ENCODE data around the gene DCTN2. TPM values are rescaled to one million over a fixed set of nuclear protein-coding genes. Genes with fewer than 3 reads are reported as not detected.

DCTN2 gene
- total RNA-seq, 2 experiments from 2014 or later = 39.6 TPM

DNA sequence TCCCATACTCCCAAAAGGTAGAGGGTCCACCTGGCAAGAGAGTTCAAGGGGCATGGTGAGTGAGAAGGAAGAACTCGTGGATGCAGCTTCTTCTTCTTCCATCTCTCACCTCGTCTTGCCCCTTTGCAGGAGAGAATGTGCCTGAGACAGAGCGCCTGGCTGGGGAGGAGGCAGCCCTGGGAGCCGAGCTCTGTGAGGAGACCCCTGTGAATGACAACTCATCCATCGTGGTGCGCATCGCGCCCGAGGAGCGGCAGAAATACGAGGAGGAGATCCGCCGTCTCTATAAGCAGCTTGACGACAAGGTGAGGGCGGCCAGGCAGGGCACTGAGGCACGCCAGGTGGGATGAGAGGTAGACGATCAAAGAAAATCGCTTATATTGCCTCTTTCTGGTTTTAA, 22.9 kb upstream of the DCTN2 start:
- Histone ChIP-seq H3K9me3 (ENCODE audit: control insufficient read depth in 1 of 2, insufficient read depth in 1 of 2, low read length in 2 of 2) (no peaks in the 10 kb centered on the region), H3K4me1 (ENCODE audit: insufficient read depth, low read length) (no peaks in the 10 kb centered on the region), H3K36me3 (ENCODE audit: insufficient read depth, low read length) (no peaks in the 10 kb centered on the region), H3K27me3 (ENCODE audit: control insufficient read depth in 1 of 2, insufficient read depth in 2 of 2, low read length in 2 of 2) (no peaks in the 10 kb centered on the region), H3K4me3 (ENCODE audit: low read length) (no peak overlapping the region), H3K27ac (ENCODE audit: low read depth in 1 of 2, low read length in 2 of 2) (no peak overlapping the region)
- H3K4me1 Mint-ChIP-seq (ENCODE audit: low read depth) = no peaks in the 10 kb centered on the region
- no peak overlapping the region for H3K4me3 Mint-ChIP-seq
- intact Hi-C loops (cut with DNase I, micrococcal nuclease) = no loop called here
- peaks cover 4% of the 10 kb centered on the region for H3K36me3 Mint-ChIP-seq (ENCODE audit: low read depth)
- no peak overlapping the region for H3K27ac Mint-ChIP-seq
- ChIA-PET POLR2A (no interaction called here), CTCF (no interaction called here)
- ATAC-seq (ENCODE audit: poor library complexity) (no peak), DNase-seq (no peak)
- no peaks in the 10 kb centered on the region for H3K9me3 Mint-ChIP-seq
- no peaks in the 10 kb centered on the region for H3K27me3 Mint-ChIP-seq
- TF ChIP-seq, protein P1, sequence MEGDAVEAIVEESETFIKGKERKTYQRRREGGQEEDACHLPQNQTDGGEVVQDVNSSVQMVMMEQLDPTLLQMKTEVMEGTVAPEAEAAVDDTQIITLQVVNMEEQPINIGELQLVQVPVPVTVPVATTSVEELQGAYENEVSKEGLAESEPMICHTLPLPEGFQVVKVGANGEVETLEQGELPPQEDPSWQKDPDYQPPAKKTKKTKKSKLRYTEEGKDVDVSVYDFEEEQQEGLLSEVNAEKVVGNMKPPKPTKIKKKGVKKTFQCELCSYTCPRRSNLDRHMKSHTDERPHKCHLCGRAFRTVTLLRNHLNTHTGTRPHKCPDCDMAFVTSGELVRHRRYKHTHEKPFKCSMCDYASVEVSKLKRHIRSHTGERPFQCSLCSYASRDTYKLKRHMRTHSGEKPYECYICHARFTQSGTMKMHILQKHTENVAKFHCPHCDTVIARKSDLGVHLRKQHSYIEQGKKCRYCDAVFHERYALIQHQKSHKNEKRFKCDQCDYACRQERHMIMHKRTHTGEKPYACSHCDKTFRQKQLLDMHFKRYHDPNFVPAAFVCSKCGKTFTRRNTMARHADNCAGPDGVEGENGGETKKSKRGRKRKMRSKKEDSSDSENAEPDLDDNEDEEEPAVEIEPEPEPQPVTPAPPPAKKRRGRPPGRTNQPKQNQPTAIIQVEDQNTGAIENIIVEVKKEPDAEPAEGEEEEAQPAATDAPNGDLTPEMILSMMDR (IDR thresholded peaks at IDR 0.05) = no peak

DNA sequence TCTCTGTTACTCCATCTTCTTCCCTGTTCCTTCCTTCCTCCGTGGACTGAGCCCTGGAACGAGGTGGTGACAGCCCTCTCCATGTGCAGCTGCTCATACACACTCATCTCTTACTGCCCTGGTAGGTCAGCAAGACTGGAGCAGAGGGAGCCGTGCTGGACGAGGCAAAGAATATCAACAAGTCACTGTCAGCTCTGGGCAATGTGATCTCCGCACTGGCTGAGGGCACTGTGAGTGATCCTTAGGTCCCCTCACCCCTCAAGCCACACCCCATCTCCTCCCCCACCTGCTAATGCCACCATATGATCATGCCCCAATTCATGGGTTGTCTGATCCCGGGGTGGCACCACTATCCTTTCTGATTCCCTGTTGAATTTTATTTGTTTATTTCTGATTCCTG, 21.8 kb upstream of the DCTN2 start:
- H3K27ac ChIP-seq (ENCODE audit: low read depth in 1 of 2, low read length in 2 of 2) = no peak overlapping the region
- DNase-seq (no peak), ATAC-seq (ENCODE audit: poor library complexity) (no peak)
- Mint-ChIP-seq H3K4me1 (ENCODE audit: low read depth) (no peaks in the 10 kb centered on the region), H3K4me3 (no peak overlapping the region), H3K9me3 (no peaks in the 10 kb centered on the region), H3K27me3 (peaks cover 5% of the 10 kb centered on the region), H3K36me3 (ENCODE audit: low read depth) (peaks cover 4% of the 10 kb centered on the region), H3K27ac (no peak overlapping the region)
- H3K4me3 ChIP-seq (ENCODE audit: low read length) = no peak overlapping the region
- H3K27me3 ChIP-seq (ENCODE audit: control insufficient read depth in 1 of 2, insufficient read depth in 2 of 2, low read length in 2 of 2) = no peaks in the 10 kb centered on the region
- H3K9me3 ChIP-seq (ENCODE audit: control insufficient read depth in 1 of 2, insufficient read depth in 1 of 2, low read length in 2 of 2) = no peaks in the 10 kb centered on the region
- TF ChIP-seq, protein P1 (IDR thresholded peaks at IDR 0.05) = no peak
- no peaks in the 10 kb centered on the region for H3K36me3 ChIP-seq (ENCODE audit: insufficient read depth, low read length)
- CTCF ChIA-PET = no interaction called here
- intact Hi-C loops (cut with DNase I, micrococcal nuclease) = no loop called here
- H3K4me1 ChIP-seq (ENCODE audit: insufficient read depth, low read length) = no peaks in the 10 kb centered on the region
- POLR2A ChIA-PET = no interaction called here

DNA sequence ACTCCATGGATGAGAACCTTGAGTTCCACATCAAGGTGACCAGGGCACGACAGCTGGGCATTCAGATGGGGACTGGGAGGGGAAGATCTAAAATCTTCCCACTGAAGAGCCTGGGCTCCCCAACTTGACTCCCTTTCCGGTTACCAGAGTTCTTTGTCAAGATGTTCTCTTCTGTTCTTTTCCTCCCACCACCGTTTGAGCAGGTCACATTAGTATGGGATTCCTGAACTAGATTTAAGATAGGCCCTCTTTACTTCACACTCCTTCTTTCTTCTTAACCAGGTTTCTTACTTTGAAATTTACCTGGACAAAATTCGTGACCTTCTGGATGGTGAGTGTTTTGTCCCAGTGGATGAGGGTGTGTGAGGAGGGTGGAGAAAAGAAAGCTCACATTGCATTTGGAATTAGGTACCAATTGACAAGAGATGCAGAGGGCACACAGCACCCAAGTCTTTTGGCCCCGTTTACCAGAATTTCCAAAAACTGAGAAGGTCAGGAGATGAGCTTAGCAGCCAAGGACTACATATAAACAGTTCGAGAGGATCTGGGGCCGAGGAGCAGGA, 17.3 kb upstream of the DCTN2 start:
- no peak overlapping the region for H3K4me3 ChIP-seq (ENCODE audit: low read length)
- ATAC-seq (ENCODE audit: poor library complexity) = no peak
- no peak overlapping the region for H3K27ac Mint-ChIP-seq
- peaks cover 2% of the 10 kb centered on the region for H3K36me3 Mint-ChIP-seq (ENCODE audit: low read depth)
- intact Hi-C loops (cut with DNase I, micrococcal nuclease) = no loop called here
- TF ChIP-seq, protein P1 (IDR thresholded peaks at IDR 0.05) = no peak
- no peaks in the 10 kb centered on the region for H3K27me3 ChIP-seq (ENCODE audit: control insufficient read depth in 1 of 2, insufficient read depth in 2 of 2, low read length in 2 of 2)
- H3K36me3 ChIP-seq (ENCODE audit: insufficient read depth, low read length) = no peaks in the 10 kb centered on the region
- H3K4me3 Mint-ChIP-seq = no peak overlapping the region
- H3K9me3 ChIP-seq (ENCODE audit: control insufficient read depth in 1 of 2, insufficient read depth in 1 of 2, low read length in 2 of 2) = no peaks in the 10 kb centered on the region
- peaks cover 11% of the 10 kb centered on the region for H3K27me3 Mint-ChIP-seq
- no peaks in the 10 kb centered on the region for H3K9me3 Mint-ChIP-seq
- no peak for DNase-seq
- ChIA-PET CTCF (no interaction called here), POLR2A (no interaction called here)
- no peaks in the 10 kb centered on the region for H3K4me1 Mint-ChIP-seq (ENCODE audit: low read depth)
- no peak overlapping the region for H3K27ac ChIP-seq (ENCODE audit: low read depth in 1 of 2, low read length in 2 of 2)
- no peaks in the 10 kb centered on the region for H3K4me1 ChIP-seq (ENCODE audit: insufficient read depth, low read length)
